Activated CD4-positive, alpha-beta memory T cell treated with anti-CD3 and anti-CD28 coated beads, Interleukin-2, amount 10 ng/mL, durations not matched to agents 7 days and 5 days (primary cell): Measurements from ENCODE around the gene SLFN12L. TPM values are rescaled to one million over a fixed set of nuclear protein-coding genes. Genes with fewer than 3 reads are reported as not detected.

Source experiments
- total RNA-seq, 2 experiments: library from RNA; stranded (reverse); gene quantifications; one replicate each; pipeline ENCODE4 v1.2.3, GENCODE V29; 2021

The SLFN12L gene
- total RNA-seq, 2 experiments from 2014 or later, result 103 to 110 TPM

Other genes with a start within 250 kb of the SLFN12L start
- 10 to 100 TPM; 67.5 to 72.6 TPM for gene SLFN11, start 164.1 kb downstream of the SLFN12L start, total RNA-seq
- 10 to 100 TPM; 22.7 to 23.1 TPM for gene SLFN12, start 105.2 kb downstream of the SLFN12L start, total RNA-seq
- 10 to 100 TPM; 82.6 to 96.7 TPM for gene SLFN13, start 88.9 kb downstream of the SLFN12L start, total RNA-seq
- gene SLFN14, start 23.1 kb upstream of the SLFN12L start, total RNA-seq, result not detected
- gene PEX12, start 40.9 kb upstream of the SLFN12L start, total RNA-seq, result 1 to 10 TPM; 3.8 to 4.5 TPM
- 100 to 1,000 TPM; 196 to 203 TPM for gene AP2B1, start 49.6 kb upstream of the SLFN12L start, total RNA-seq
- gene RASL10B, start 194.0 kb upstream of the SLFN12L start, total RNA-seq, result under 1 TPM; 0.08 to 0.33 TPM
- gene GAS2L2, start 215.6 kb upstream of the SLFN12L start, total RNA-seq, result not detected
- gene C17orf50, start 223.2 kb upstream of the SLFN12L start, total RNA-seq, result not detected